Measurements from ENCODE around the gene TBX18. TPM values are rescaled to one million over a fixed set of nuclear protein-coding genes. Genes with fewer than 3 reads are reported as not detected.

TBX18 gene
- total and polyA plus RNA-seq, 8 donors: 0.12 to 4.6 (median 0.77) TPM; not detected in 4

- Histone ChIP-seq H3K4me1 (no peaks in the 10 kb centered on the region), H3K9me3 (peaks cover 0 to 4% (median 0%) of the 10 kb centered on the region in 4 donors), H3K27ac (no peak overlapping the region), H3K27me3 (no peaks in the 10 kb centered on the region), H3K4me3 (no peak overlapping the region), H3K36me3 (no peaks in the 10 kb centered on the region)
- DNase-seq: no peak
- intact Hi-C loops (cut with DNase I; ENCODE audit: low total_unique reads): no loop called here
- WGBS, 5 donors: 26 to 51% (median 29%) methylated on average over 2 of the region's 2 CpGs
- TF ChIP-seq EP300 (IDR thresholded peaks at IDR 0.05) (no peak), POLR2AphosphoS5 (IDR thresholded peaks at IDR 0.05) (no peak), CTCF (IDR thresholded peaks at IDR 0.05) (no peak), POLR2A (IDR thresholded peaks at IDR 0.05) (no peak)
Observed at GRCh38 chr6:84796343-84796742, 31.9 kb upstream of the TBX18 start.

DNA sequence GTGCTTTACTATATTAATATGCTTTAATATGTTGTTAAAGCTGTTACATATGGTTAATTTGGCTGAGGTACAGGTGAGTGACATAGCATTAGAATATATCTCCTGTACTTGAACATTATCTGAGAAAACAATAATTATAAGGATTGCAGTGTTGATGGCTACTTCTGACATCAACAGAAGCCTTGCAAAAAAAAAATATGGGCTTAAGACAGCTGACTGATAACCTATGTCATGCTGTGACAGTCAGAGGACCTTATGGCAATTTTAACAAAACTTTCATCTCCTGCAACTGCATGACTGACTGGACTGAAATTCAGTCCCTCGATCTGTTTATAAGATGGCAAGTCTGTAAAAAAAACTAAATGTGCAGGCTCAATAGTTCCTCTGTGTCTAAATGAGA lies 27.5 kb upstream of the TBX18 start:
- Histone ChIP-seq H3K27me3 (no peaks in the 10 kb centered on the region), H3K9me3 (peaks cover 0 to 4% (median 0%) of the 10 kb centered on the region in 4 donors), H3K36me3 (no peaks in the 10 kb centered on the region), H3K27ac (no peak overlapping the region), H3K4me1 (no peaks in the 10 kb centered on the region), H3K4me3 (no peak overlapping the region)
- WGBS, 5 donors: 65 to 80% (median 72%) methylated on average over 1 of the region's 1 CpG
- DNase-seq: no peak
- TF ChIP-seq POLR2A (IDR thresholded peaks at IDR 0.05): no peak
- no peak for TF ChIP-seq CTCF (IDR thresholded peaks at IDR 0.05)
- TF ChIP-seq EP300 (IDR thresholded peaks at IDR 0.05): no peak
- intact Hi-C loops (cut with DNase I; ENCODE audit: low total_unique reads): no loop called here

DNA sequence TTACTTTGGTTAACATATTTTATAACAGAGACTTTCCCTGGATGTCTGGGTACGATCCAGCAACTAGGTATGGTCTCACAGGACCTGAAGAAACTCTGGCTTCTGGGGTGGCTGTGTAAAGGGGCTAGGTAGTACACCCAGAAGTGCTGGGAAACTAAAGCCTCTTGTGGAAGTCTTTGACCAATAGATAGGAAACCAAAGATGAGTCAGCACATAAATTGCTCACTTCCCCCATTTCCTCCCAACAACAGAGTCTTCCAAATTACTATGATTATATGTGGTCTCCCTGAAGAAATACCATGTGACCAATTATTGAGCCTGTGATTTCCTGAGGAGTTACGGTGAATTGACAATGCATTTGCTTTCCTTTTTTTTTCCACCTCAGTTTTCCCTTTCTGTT lies 26.8 kb upstream of the TBX18 start:
- 43 to 60% (median 55%) methylated on average over 2 of the region's 2 CpGs for WGBS, 5 donors
- H3K27ac ChIP-seq: no peak overlapping the region
- intact Hi-C loops (cut with DNase I; ENCODE audit: low total_unique reads): no loop called here

DNA sequence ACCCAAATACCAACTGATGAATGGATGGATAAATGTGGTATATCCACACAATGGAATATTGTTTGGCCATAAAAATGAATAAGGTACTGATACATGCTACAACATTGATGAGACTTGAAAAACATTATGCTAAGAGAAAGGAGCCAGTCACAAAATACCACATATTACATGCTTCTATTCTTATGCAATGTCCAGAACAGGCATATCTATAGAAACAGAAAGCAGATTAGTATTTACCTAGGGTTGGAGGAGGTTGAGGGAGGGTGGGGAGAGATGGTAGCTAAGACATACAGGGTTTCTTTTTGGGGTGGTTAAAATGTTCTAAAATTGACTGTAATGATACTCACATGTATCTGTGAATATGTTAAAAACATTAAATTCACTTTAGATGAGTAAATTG lies 24.8 kb upstream of the TBX18 start:
- H3K27me3 ChIP-seq: no peaks in the 10 kb centered on the region
- DNase-seq: no peak
- H3K4me1 ChIP-seq: no peaks in the 10 kb centered on the region
- no peaks in the 10 kb centered on the region for H3K9me3 ChIP-seq
- H3K27ac ChIP-seq: no peak overlapping the region
- H3K4me3 ChIP-seq: no peak overlapping the region
- intact Hi-C loops (cut with DNase I; ENCODE audit: low total_unique reads): no loop called here
- TF ChIP-seq CTCF (IDR thresholded peaks at IDR 0.05) (no peak), EP300 (IDR thresholded peaks at IDR 0.05) (no peak), POLR2A (IDR thresholded peaks at IDR 0.05) (no peak), POLR2AphosphoS5 (IDR thresholded peaks at IDR 0.05) (no peak)
- H3K36me3 ChIP-seq: no peaks in the 10 kb centered on the region

More for the DNA sequence above, 26.8 kb upstream of the TBX18 start:
- H3K27me3 ChIP-seq: no peaks in the 10 kb centered on the region
- TF ChIP-seq EP300 (IDR thresholded peaks at IDR 0.05) (no peak), POLR2AphosphoS5 (IDR thresholded peaks at IDR 0.05) (no peak), CTCF (IDR thresholded peaks at IDR 0.05) (no peak), POLR2A (IDR thresholded peaks at IDR 0.05) (no peak)
- DNase-seq: no peak
- no peak overlapping the region for H3K4me3 ChIP-seq
- H3K9me3 ChIP-seq: peaks cover 0 to under 1% (median 0%) of the 10 kb centered on the region in 4 donors
- H3K36me3 ChIP-seq: no peaks in the 10 kb centered on the region
- no peaks in the 10 kb centered on the region for H3K4me1 ChIP-seq
